B cell (primary cell): ENCODE data around the gene SCN3B.

Experiments
- CTCF ChIP-seq: fragments of 200-600 bp; IDR thresholded peaks from one replicate; pipeline ENCODE4 v1.8.0; 2022; ENCODE audit warnings: antibody characterized with exemption, mild to moderate bottlenecking
- EZH2 ChIP-seq: IDR thresholded peaks from 2 replicates; pipeline ENCODE4 v1.6.1; 2012; ENCODE audit warnings: borderline replicate concordance, low read depth, mild to moderate bottlenecking, moderate library complexity, low read length; ENCODE audit not compliant: insufficient read depth, poor library complexity, severe bottlenecking

DNA sequence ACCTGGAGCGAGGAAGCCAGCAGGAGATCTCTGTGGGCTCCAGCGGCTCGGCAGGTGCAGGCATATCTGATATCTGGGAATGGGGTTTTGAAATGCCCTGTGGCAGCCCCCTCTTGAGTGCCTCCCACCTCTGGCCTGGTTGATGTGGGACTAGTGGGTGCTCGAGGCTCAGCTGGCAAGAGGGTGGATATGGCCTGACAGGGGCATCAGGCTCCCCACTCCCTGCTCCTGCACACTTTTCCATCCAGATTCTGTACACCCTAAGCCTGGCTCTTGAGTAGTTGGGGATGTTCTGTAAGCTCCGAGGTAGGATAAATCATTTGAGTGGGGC lies 75.0 kb downstream of the SCN3B start:
- no peak for TF ChIP-seq CTCF
- no peak for TF ChIP-seq EZH2
